ENCODE measurements around the gene RIMBP2.

Gene RIMBP2

GRCh38 chr12:130563323-130563722 lies 152.8 kb downstream of the RIMBP2 start:
- no peak overlapping the region for H3K27ac ChIP-seq
- H3K4me3 ChIP-seq, result no peak overlapping the region

GRCh38 chr12:130562716-130563115 lies 153.4 kb downstream of the RIMBP2 start:
- no peak overlapping the region for H3K4me3 ChIP-seq
- no peak overlapping the region for H3K27ac ChIP-seq

- H3K4me3 ChIP-seq, result no peak overlapping the region
- no peak overlapping the region for H3K27ac ChIP-seq
These were observed 155.8 kb downstream of the RIMBP2 start for GRCh38 chr12:130560321-130560720.

GRCh38 chr12:130559806-130560205 lies 156.3 kb downstream of the RIMBP2 start:
- Histone ChIP-seq H3K4me3 (no peak overlapping the region), H3K27ac (no peak overlapping the region)

GRCh38 chr12:130557886-130558765 lies 158.0 kb downstream of the RIMBP2 start:
- Histone ChIP-seq H3K4me3 (no peak overlapping the region), H3K27ac (no peak overlapping the region)

GRCh38 chr12:130557201-130557600 lies 158.9 kb downstream of the RIMBP2 start:
- no peak overlapping the region for H3K4me3 ChIP-seq
- no peak overlapping the region for H3K27ac ChIP-seq

GRCh38 chr12:130556486-130557055 lies 159.5 kb downstream of the RIMBP2 start:
- no peak overlapping the region for H3K4me3 ChIP-seq
- no peak overlapping the region for H3K27ac ChIP-seq

- H3K27ac ChIP-seq, result no peak overlapping the region
- no peak overlapping the region for H3K4me3 ChIP-seq
These were observed 160.2 kb downstream of the RIMBP2 start for GRCh38 chr12:130555628-130556485.

- Histone ChIP-seq H3K4me3 (no peak overlapping the region), H3K27ac (no peak overlapping the region)
These were observed 160.9 kb downstream of the RIMBP2 start for GRCh38 chr12:130555221-130555620.

- H3K4me3 ChIP-seq, result no peak overlapping the region
- H3K27ac ChIP-seq, result no peak overlapping the region
These were observed 163.6 kb downstream of the RIMBP2 start for GRCh38 chr12:130552483-130552996.

GRCh38 chr12:130549361-130549760 lies 166.7 kb downstream of the RIMBP2 start:
- Histone ChIP-seq H3K4me3 (no peak overlapping the region), H3K27ac (no peak overlapping the region)

- Histone ChIP-seq H3K4me3 (no peak overlapping the region), H3K27ac (no peak overlapping the region)
These were observed 168.5 kb downstream of the RIMBP2 start for GRCh38 chr12:130547480-130548155.

- Histone ChIP-seq H3K4me3 (no peak overlapping the region), H3K27ac (no peak overlapping the region)
These were observed 169.6 kb downstream of the RIMBP2 start for GRCh38 chr12:130546494-130546893.

- Histone ChIP-seq H3K4me3 (no peak overlapping the region), H3K27ac (no peak overlapping the region)
These were observed 170.6 kb downstream of the RIMBP2 start for GRCh38 chr12:130545475-130545874.

- no peak overlapping the region for H3K27ac ChIP-seq
- no peak overlapping the region for H3K4me3 ChIP-seq
These were observed 175.7 kb downstream of the RIMBP2 start for GRCh38 chr12:130540376-130540775.

- Histone ChIP-seq H3K27ac (no peak overlapping the region), H3K4me3 (no peak overlapping the region)
These were observed 177.6 kb downstream of the RIMBP2 start for GRCh38 chr12:130538343-130539095.

- Histone ChIP-seq H3K27ac (no peak overlapping the region), H3K4me3 (no peak overlapping the region)
These were observed 178.4 kb downstream of the RIMBP2 start for GRCh38 chr12:130537655-130538054.

- no peak overlapping the region for H3K27ac ChIP-seq
- H3K4me3 ChIP-seq, result no peak overlapping the region
These were observed 179.0 kb downstream of the RIMBP2 start for GRCh38 chr12:130537051-130537450.

- H3K27ac ChIP-seq, result no peak overlapping the region
- no peak overlapping the region for H3K4me3 ChIP-seq
These were observed 185.7 kb downstream of the RIMBP2 start for GRCh38 chr12:130530429-130530828.

Data from skin epidermis (tissue), 12 donors.